ENCODE measurements around the gene APOBEC4.

GRCh38 chr1:183694755-183695154 lies 41.6 kb upstream of the APOBEC4 start:
- TF ChIP-seq EZH2 (IDR thresholded peaks at IDR 0.05), result no peak
- no peak for TF ChIP-seq POLR2AphosphoS5 (IDR thresholded peaks at IDR 0.05; ENCODE audit: borderline replicate concordance, low read depth, low read length)
- no peak for TF ChIP-seq FOXP2 (optimal IDR thresholded peaks at IDR 0.05; ENCODE audit: control extremely low read depth, extremely low read length, insufficient read depth)

All from SK-N-MC (cell line).